NB4 (cell line): ENCODE measurements around the gene THAP2.
A peak's percentile ranks its signal among the peaks of the same experiment; 100 is the strongest.

ENCODE experiments used
- DNase-seq: peaks from one replicate; pipeline ENCODE4 v3.0.0; 2010; ENCODE audit warnings: low read depth
- H3K4me3 ChIP-seq: one replicate; pipeline ENCODE4 v1.5.1; 2011; ENCODE audit warnings: mild to moderate bottlenecking, low read depth, low read length, moderate library complexity
- MYC ChIP-seq: IDR thresholded peaks from 2 replicates; pipeline ENCODE4 v1.6.1; 2011; ENCODE audit warnings: low read depth, low read length
- POLR2A ChIP-seq: IDR thresholded peaks from 2 replicates; pipeline ENCODE4 v1.6.1; 2011; ENCODE audit warnings: mild to moderate bottlenecking; ENCODE audit not compliant: insufficient read length; ENCODE audit errors: extremely low read depth
- TF ChIP-seq, protein P1 (sequence below): IDR thresholded peaks from 2 replicates; pipeline ENCODE4 v1.6.1; 2011; ENCODE audit warnings: low read depth, low read length
- TF ChIP-seq, protein P2 (sequence below): IDR thresholded peaks from one replicate; pipeline ENCODE4 v1.5.1; 2012; ENCODE audit warnings: low read depth, low read length

Gene THAP2

DNA sequence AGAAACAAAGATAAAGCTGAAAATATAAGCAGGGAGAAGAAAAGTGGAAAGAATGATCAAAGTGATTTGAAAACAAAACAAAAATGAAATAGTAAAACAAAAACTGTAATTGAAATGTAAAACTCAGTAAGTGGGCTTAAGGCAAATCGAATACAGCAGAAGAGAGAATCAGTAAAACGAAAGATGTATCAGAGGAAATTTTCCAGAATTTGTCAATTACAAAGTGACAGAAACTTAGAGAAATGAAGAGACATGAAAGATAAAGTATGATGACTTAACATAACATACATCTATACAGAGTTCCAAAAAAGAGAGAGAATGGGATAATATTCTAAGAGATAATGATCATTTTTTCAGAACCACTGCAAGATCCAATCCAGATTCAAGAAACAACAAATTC lies 11.0 kb upstream of the THAP2 start:
- DNase-seq = no peak
- TF ChIP-seq, protein P1, sequence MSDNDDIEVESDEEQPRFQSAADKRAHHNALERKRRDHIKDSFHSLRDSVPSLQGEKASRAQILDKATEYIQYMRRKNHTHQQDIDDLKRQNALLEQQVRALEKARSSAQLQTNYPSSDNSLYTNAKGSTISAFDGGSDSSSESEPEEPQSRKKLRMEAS = no peak
- TF ChIP-seq MYC (no peak), POLR2A (no peak)
- TF ChIP-seq, protein P2, sequence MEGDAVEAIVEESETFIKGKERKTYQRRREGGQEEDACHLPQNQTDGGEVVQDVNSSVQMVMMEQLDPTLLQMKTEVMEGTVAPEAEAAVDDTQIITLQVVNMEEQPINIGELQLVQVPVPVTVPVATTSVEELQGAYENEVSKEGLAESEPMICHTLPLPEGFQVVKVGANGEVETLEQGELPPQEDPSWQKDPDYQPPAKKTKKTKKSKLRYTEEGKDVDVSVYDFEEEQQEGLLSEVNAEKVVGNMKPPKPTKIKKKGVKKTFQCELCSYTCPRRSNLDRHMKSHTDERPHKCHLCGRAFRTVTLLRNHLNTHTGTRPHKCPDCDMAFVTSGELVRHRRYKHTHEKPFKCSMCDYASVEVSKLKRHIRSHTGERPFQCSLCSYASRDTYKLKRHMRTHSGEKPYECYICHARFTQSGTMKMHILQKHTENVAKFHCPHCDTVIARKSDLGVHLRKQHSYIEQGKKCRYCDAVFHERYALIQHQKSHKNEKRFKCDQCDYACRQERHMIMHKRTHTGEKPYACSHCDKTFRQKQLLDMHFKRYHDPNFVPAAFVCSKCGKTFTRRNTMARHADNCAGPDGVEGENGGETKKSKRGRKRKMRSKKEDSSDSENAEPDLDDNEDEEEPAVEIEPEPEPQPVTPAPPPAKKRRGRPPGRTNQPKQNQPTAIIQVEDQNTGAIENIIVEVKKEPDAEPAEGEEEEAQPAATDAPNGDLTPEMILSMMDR = no peak
- H3K4me3 ChIP-seq = no peak overlapping the region

DNA sequence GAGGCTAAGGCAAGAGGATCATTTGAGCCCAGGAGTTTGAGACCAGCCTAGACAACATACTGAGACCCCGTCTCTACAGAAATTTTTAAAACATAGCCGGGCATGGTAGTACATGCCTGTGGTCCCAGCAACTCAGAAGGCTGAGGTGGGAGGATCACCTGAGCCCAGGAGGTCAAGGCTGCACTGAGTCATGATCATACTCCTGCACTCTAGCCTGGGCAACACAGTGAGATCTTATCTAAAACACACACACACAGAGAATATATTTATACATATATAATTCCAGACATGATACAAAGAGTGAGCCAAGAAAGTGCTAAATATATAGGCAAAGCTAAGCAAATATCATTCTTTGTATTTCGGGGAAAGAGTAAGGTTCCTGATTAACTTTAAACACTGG lies 9.9 kb upstream of the THAP2 start:
- no peak overlapping the region for H3K4me3 ChIP-seq
- TF ChIP-seq, protein P1 = no peak
- TF ChIP-seq, protein P2 = no peak
- TF ChIP-seq POLR2A (no peak), MYC (no peak)
- DNase-seq = no peak

DNA sequence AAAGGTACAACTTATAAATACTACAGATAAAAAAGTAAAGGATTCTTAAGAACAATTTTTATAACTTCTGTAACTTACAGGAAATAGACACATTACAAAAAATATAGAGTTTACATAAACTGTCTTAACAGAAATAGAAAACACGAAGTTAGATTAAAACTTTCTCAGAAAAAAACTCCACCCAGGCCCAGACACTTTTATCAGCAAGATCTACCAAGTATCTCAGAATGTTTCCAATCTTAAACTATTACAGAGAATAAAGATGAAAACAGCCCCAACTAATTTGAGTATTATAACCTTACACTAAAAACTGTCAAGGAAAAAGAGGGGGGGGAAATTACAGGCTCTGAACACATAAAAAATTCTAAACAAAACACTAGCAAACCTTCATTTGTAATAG lies 8.6 kb upstream of the THAP2 start:
- no peak for DNase-seq
- peak overlapping the region; percentile 16 for H3K4me3 ChIP-seq
- TF ChIP-seq POLR2A = no peak
- TF ChIP-seq, protein P1 = no peak
- TF ChIP-seq, protein P2 = no peak
- TF ChIP-seq MYC = no peak

DNA sequence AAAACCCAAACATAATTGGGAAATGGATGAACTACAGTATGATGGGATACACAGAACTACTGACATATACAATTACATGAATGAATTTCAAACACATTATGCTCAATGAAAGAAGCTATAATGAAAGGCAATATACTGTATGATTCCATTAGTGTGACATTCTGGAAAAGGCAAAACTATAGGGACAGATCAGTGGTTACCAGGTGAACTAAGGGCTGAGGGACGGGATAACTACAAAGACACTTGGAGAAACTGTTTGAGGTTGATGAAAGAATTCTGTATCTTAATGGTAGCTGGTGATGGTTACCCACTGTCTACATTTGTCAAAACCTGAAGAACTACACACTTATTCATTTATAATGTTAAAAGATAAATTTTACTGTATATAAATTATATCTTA lies 8.2 kb upstream of the THAP2 start:
- TF ChIP-seq, protein P1 = no peak
- TF ChIP-seq POLR2A (no peak), MYC (no peak)
- TF ChIP-seq, protein P2 = no peak
- H3K4me3 ChIP-seq = peak overlapping the region; percentile 16
- DNase-seq = no peak

DNA sequence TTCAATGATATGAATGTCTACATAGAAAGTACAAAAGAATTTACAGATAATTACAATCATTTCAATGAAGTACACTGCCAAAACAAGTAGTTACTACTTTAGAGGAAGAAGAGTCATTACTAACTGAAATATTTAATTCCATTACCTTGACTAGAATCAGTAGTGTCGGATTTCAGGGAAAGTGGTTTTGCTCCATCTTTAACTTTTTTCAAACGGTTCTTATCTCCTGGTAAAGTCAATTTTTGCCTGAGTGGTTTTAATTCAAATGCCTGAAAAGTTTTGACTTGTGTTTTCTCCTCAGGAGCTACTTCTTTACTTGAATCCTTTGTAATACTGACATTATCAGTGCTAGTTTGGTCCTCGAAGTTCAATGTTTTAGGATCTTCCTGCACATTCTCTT lies 7.4 kb upstream of the THAP2 start:
- TF ChIP-seq MYC = no peak
- TF ChIP-seq, protein P1 = no peak
- TF ChIP-seq, protein P2 = no peak
- peak overlapping the region; percentile 4 for H3K4me3 ChIP-seq
- no peak for DNase-seq

DNA sequence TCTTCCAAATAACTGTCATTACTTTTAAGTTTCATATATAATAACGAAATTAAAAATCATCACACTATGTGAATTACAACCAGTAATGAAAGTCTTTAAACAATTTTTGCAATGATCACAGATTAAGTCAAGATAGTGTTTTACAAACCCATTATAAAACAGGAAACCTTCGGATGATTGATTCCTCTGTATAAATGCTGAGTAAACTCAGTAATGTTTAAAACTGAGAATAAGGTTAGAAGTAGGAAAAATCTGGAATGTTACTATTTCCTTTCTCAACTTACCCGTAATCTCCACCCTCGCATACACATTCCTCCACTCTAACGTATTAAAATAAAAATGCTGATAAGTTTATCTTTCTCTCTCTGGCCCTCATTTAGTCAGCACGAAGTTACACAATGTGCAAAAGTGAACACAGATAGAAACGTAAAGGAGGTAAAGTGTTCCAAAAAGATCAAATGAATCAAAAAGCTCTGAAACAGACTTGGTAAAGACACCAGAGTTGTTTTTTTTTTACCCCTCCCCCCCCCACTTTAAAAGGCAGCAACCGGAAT lies 2.0 kb upstream of the THAP2 start:
- H3K4me3 ChIP-seq = peak overlapping the region; percentile 79

More for the DNA sequence above, 2.0 kb upstream of the THAP2 start:
- DNase-seq = no peak
- TF ChIP-seq, protein P2 = no peak
- TF ChIP-seq POLR2A (no peak), MYC (no peak)
- TF ChIP-seq, protein P1 = no peak
